SK-N-SH (cell line): ENCODE data around the gene AKT1.
A peak's percentile ranks its signal among the peaks of the same experiment; 100 is the strongest.

ENCODE experiments used
- TEAD4 ChIP-seq: IDR thresholded peaks from 2 replicates; pipeline ENCODE4 v1.4.0; 2012; ENCODE audit warnings: mild to moderate bottlenecking, borderline replicate concordance; ENCODE audit not compliant: insufficient read depth
- TF ChIP-seq, protein P1 (sequence below): fragments of 200-600 bp; sonication (generic); IDR thresholded peaks from 2 replicates; pipeline ENCODE4 v1.6.1; 2017; ENCODE audit warnings: antibody characterized with exemption, mild to moderate bottlenecking, moderate library complexity
- TF ChIP-seq, protein P2 (sequence below): IDR thresholded peaks from 2 replicates; pipeline ENCODE4 v1.4.0; 2012; ENCODE audit warnings: low read depth
- TF ChIP-seq, protein P3 (sequence below): IDR thresholded peaks from 2 replicates; pipeline ENCODE4 v1.6.1; 2012; ENCODE audit warnings: mild to moderate bottlenecking, low read depth, low read length, moderate library complexity
- TF ChIP-seq, protein P4 (sequence below): IDR thresholded peaks from 2 replicates; pipeline ENCODE4 v1.4.0; 2012; ENCODE audit warnings: low read depth, borderline replicate concordance

DNA sequence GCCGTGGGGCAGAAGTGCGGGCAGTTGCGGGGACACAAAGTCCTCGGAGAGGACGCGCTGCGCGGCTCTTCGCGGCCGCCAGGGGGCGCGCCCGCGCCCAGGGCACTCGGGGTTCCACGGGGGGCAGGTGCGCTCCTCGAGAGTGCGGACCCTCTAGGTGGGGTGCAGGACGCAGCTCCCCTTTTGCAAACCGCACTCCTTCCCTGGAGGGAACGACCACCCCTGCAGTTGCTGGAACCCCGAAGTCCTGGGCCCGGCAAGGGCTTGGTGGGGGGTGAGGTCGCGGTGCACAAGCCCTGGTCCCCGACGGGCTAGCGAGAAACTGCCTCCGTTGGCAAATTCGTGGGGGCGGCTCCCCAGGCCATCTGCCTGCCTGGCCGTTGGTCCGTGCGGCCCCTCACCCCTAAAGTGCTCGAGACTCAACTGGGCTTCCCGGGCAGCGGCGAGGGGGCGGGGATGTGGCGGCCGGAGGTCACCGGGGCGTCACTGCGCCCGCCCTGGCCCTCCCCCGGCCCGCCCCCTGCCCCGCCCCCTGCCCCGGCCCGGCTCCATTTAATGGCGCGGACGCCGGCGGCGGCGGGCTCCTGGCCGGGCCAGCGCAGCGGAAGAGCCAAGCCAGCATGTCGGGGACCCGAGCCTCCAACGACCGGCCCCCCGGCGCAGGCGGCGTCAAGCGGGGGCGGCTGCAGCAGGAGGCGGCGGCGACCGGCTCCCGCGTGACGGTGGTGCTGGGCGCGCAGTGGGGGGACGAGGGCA is 71.7 kb downstream of the AKT1 start, which contains the start of gene ADSS1:
- TF ChIP-seq, protein P1, sequence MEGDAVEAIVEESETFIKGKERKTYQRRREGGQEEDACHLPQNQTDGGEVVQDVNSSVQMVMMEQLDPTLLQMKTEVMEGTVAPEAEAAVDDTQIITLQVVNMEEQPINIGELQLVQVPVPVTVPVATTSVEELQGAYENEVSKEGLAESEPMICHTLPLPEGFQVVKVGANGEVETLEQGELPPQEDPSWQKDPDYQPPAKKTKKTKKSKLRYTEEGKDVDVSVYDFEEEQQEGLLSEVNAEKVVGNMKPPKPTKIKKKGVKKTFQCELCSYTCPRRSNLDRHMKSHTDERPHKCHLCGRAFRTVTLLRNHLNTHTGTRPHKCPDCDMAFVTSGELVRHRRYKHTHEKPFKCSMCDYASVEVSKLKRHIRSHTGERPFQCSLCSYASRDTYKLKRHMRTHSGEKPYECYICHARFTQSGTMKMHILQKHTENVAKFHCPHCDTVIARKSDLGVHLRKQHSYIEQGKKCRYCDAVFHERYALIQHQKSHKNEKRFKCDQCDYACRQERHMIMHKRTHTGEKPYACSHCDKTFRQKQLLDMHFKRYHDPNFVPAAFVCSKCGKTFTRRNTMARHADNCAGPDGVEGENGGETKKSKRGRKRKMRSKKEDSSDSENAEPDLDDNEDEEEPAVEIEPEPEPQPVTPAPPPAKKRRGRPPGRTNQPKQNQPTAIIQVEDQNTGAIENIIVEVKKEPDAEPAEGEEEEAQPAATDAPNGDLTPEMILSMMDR: peak; percentile 67
- TF ChIP-seq, protein P2, sequence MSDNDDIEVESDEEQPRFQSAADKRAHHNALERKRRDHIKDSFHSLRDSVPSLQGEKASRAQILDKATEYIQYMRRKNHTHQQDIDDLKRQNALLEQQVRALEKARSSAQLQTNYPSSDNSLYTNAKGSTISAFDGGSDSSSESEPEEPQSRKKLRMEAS: no peak
- TF ChIP-seq, protein P3, sequence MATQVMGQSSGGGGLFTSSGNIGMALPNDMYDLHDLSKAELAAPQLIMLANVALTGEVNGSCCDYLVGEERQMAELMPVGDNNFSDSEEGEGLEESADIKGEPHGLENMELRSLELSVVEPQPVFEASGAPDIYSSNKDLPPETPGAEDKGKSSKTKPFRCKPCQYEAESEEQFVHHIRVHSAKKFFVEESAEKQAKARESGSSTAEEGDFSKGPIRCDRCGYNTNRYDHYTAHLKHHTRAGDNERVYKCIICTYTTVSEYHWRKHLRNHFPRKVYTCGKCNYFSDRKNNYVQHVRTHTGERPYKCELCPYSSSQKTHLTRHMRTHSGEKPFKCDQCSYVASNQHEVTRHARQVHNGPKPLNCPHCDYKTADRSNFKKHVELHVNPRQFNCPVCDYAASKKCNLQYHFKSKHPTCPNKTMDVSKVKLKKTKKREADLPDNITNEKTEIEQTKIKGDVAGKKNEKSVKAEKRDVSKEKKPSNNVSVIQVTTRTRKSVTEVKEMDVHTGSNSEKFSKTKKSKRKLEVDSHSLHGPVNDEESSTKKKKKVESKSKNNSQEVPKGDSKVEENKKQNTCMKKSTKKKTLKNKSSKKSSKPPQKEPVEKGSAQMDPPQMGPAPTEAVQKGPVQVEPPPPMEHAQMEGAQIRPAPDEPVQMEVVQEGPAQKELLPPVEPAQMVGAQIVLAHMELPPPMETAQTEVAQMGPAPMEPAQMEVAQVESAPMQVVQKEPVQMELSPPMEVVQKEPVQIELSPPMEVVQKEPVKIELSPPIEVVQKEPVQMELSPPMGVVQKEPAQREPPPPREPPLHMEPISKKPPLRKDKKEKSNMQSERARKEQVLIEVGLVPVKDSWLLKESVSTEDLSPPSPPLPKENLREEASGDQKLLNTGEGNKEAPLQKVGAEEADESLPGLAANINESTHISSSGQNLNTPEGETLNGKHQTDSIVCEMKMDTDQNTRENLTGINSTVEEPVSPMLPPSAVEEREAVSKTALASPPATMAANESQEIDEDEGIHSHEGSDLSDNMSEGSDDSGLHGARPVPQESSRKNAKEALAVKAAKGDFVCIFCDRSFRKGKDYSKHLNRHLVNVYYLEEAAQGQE: no peak
- TF ChIP-seq, protein P4, sequence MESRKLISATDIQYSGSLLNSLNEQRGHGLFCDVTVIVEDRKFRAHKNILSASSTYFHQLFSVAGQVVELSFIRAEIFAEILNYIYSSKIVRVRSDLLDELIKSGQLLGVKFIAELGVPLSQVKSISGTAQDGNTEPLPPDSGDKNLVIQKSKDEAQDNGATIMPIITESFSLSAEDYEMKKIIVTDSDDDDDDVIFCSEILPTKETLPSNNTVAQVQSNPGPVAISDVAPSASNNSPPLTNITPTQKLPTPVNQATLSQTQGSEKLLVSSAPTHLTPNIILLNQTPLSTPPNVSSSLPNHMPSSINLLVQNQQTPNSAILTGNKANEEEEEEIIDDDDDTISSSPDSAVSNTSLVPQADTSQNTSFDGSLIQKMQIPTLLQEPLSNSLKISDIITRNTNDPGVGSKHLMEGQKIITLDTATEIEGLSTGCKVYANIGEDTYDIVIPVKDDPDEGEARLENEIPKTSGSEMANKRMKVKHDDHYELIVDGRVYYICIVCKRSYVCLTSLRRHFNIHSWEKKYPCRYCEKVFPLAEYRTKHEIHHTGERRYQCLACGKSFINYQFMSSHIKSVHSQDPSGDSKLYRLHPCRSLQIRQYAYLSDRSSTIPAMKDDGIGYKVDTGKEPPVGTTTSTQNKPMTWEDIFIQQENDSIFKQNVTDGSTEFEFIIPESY: no peak
- TF ChIP-seq TEAD4: no peak
